ENCODE data around the gene STX18.

- no peak for TF ChIP-seq CTCF (IDR thresholded peaks at IDR 0.05)
- no peak for TF ChIP-seq POLR2A (IDR thresholded peaks at IDR 0.05)
- TF ChIP-seq POLR2AphosphoS5 (IDR thresholded peaks at IDR 0.05), result no peak
Measured at GRCh38 chr4:4521136-4521535, 20.7 kb downstream of the STX18 start.

All from prostate gland (tissue), 2 donors.